ENCODE measurements around the gene TRPM3. TPM values are rescaled to one million over a fixed set of nuclear protein-coding genes. Genes with fewer than 3 reads are reported as not detected.

Gene TRPM3
- total RNA-seq, 1 donor from 2014 or later = 0.25 TPM

DNA sequence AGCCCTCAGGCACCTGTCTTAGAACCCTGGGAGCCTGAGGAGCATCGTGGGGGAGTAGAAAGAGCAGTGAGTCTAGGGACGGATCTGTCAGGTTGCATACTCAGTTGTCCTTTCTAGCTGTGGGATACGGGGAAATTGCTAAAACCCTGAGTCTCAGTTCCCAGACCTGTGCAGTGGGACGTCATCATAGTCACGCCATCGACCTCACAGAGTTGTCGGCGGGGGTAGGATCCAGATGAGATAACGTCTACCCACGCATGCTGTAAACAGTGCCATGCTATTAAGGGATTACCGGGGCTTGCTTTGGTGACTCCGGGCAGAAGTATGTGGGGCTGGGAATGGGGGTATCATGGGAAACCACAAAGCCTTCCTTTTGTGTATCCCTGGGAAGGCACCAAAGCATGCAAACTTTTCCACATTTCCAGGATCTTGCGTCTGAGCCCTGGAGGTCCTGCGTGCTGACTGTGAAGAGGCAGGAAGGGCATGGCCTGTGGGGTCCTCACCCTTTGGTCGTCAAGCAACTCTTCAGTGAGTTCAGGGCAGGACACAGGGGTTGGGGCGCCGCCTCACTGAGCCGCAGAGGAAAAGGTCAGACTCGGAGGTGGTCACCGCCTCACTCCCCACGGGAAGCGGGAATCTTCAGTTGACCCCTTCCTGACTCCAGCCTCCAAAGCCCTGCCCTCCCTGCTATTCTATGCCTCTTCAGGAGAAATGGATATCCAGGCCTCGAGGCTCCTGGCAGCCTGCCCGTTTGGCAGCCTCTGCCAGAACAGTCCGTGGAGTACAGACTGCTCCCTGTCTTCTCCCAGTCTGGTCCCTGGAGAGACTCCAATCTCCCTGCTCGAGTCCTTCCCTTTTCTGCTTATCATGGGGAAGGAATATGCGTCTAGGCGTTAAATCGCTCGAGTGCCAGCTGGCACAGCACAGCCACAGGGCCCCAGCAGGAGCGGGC is 520.1 kb downstream of the TRPM3 start:
- peak in 1 of 2 donors; percentile 98 for DNase-seq (ENCODE audit: extremely low spot score in 2 of 2)
- H3K9me3 ChIP-seq = no peaks in the 10 kb centered on the region
- no peaks in the 10 kb centered on the region for H3K36me3 ChIP-seq
- H3K4me1 ChIP-seq = peaks cover 31% of the 10 kb centered on the region
- TF ChIP-seq, protein P1, sequence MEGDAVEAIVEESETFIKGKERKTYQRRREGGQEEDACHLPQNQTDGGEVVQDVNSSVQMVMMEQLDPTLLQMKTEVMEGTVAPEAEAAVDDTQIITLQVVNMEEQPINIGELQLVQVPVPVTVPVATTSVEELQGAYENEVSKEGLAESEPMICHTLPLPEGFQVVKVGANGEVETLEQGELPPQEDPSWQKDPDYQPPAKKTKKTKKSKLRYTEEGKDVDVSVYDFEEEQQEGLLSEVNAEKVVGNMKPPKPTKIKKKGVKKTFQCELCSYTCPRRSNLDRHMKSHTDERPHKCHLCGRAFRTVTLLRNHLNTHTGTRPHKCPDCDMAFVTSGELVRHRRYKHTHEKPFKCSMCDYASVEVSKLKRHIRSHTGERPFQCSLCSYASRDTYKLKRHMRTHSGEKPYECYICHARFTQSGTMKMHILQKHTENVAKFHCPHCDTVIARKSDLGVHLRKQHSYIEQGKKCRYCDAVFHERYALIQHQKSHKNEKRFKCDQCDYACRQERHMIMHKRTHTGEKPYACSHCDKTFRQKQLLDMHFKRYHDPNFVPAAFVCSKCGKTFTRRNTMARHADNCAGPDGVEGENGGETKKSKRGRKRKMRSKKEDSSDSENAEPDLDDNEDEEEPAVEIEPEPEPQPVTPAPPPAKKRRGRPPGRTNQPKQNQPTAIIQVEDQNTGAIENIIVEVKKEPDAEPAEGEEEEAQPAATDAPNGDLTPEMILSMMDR (IDR thresholded peaks at IDR 0.05) = no peak
- TF ChIP-seq POLR2AphosphoS5 (IDR thresholded peaks at IDR 0.05; ENCODE audit: insufficient read depth in 1 of 2, low read depth in 1 of 2) (peak; percentile 76 to 91), POLR2A (IDR thresholded peaks at IDR 0.05) (no peak)
- H3K27ac ChIP-seq = peak overlapping the region; percentile 89
- no peaks in the 10 kb centered on the region for H3K27me3 ChIP-seq
- intact Hi-C loops (cut with DNase I) = loop anchor here (2.0 to 5.0 kb wide), 4 partner anchors 26 to 249 kb away; no protein-coding TSS in a partner anchor
- peak overlapping the region; percentile 4 to 19 for H3K4me3 ChIP-seq

DNA sequence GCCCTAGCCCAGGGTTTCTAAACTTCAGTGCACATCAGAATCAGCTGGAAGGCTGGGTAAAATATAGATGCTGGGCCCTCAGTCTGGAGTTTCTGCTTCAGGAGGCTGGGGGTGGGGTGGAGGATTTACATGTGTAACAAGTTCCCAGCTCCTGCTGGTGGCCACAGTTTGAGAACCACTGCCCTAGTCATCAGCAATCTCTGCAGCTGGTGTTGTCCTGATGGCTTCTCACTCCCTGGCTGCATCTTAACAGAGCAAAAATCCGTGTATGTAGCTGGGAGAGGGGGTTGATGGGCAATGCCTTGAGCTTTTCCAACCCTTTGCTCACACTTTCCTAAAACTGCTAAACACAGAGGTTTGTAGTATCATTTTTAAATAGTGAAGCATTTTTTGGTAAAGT is 520.9 kb downstream of the TRPM3 start:
- H3K4me3 ChIP-seq = no peak overlapping the region

DNA sequence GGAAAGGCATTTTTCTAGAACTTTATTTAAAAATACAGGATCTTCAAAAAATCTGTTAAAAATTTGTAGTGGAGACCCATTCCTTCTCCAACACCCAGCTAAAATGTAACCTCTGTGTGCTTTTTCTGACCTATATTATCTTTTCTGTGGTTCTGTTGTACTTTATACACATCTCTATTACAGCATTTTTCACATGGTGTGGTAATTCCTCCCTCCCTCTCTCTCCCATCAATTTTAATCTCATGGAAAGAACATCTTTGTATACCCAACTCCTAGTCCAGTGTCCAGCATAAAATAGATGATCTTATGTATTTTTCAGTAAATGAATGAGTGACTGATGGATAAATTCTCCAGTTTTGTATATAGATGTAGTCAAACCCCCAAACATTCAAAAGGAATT is 523.5 kb downstream of the TRPM3 start:
- TF ChIP-seq POLR2AphosphoS5 (IDR thresholded peaks at IDR 0.05; ENCODE audit: insufficient read depth in 1 of 2, low read depth in 1 of 2) (no peak), POLR2A (IDR thresholded peaks at IDR 0.05) (no peak)
- TF ChIP-seq, protein P1 (IDR thresholded peaks at IDR 0.05) = no peak
- H3K4me1 ChIP-seq = peaks cover 30% of the 10 kb centered on the region
- H3K27me3 ChIP-seq = no peaks in the 10 kb centered on the region
- intact Hi-C loops (cut with DNase I) = no loop called here
- no peaks in the 10 kb centered on the region for H3K9me3 ChIP-seq
- no peak overlapping the region for H3K4me3 ChIP-seq
- no peak overlapping the region for H3K27ac ChIP-seq
- H3K36me3 ChIP-seq = no peaks in the 10 kb centered on the region
- no peak for DNase-seq (ENCODE audit: extremely low spot score in 2 of 2)

More for the DNA sequence above, 520.9 kb downstream of the TRPM3 start:
- intact Hi-C loops (cut with DNase I) = loop anchor here (2.0 to 5.0 kb wide), 4 partner anchors 26 to 248 kb away; no protein-coding TSS in a partner anchor
- Histone ChIP-seq H3K27me3 (no peaks in the 10 kb centered on the region), H3K36me3 (no peaks in the 10 kb centered on the region), H3K4me1 (peaks cover 31% of the 10 kb centered on the region), H3K9me3 (no peaks in the 10 kb centered on the region), H3K27ac (peak overlapping the region; percentile 89)
- no peak for DNase-seq (ENCODE audit: extremely low spot score in 2 of 2)
- no peak for TF ChIP-seq POLR2A (IDR thresholded peaks at IDR 0.05)
- TF ChIP-seq, protein P1 (IDR thresholded peaks at IDR 0.05) = no peak
- TF ChIP-seq POLR2AphosphoS5 (IDR thresholded peaks at IDR 0.05; ENCODE audit: insufficient read depth in 1 of 2, low read depth in 1 of 2) = no peak

- DNase-seq (ENCODE audit: extremely low spot score in 2 of 2) = peak in 1 of 2 donors; percentile 62
- TF ChIP-seq POLR2AphosphoS5 (IDR thresholded peaks at IDR 0.05; ENCODE audit: insufficient read depth in 1 of 2, low read depth in 1 of 2) (no peak), POLR2A (IDR thresholded peaks at IDR 0.05) (no peak)
- TF ChIP-seq, protein P1 (IDR thresholded peaks at IDR 0.05) = no peak
- no peaks in the 10 kb centered on the region for H3K36me3 ChIP-seq
- H3K4me3 ChIP-seq = no peak overlapping the region
- H3K4me1 ChIP-seq = peaks cover 19% of the 10 kb centered on the region
- intact Hi-C loops (cut with DNase I) = no loop called here
- no peaks in the 10 kb centered on the region for H3K27me3 ChIP-seq
- H3K9me3 ChIP-seq = no peaks in the 10 kb centered on the region
- no peak overlapping the region for H3K27ac ChIP-seq
These were observed 526.2 kb downstream of the TRPM3 start for GRCh38 chr9:70595211-70595610.

All from vagina (tissue), 2 donors.